GM23338 (cell line): ENCODE results near the gene SPTLC2.

Experiments used
- EZH2 ChIP-seq: fragments of 200-600 bp; sonication (generic); IDR thresholded peaks from one replicate; pipeline ENCODE4 v1.8.0; 2017; ENCODE audit warnings: antibody characterized with exemption, mild to moderate bottlenecking, low read depth; ENCODE audit not compliant: unreplicated experiment
- EZH2phosphoT487 ChIP-seq: fragments of 200-600 bp; sonication (generic); IDR thresholded peaks from one replicate; pipeline ENCODE4 v1.8.1; 2018; ENCODE audit warnings: antibody characterized with exemption; ENCODE audit not compliant: unreplicated experiment
- POLR2AphosphoS5 ChIP-seq: IDR thresholded peaks from 2 replicates; pipeline ENCODE4 v1.6.1; 2016; ENCODE audit warnings: antibody characterized with exemption, low read depth
- TF ChIP-seq, protein P1 (sequence below), 2 experiments: fragments of 200-600 bp in 1 of 2; sonication (generic) in 1 of 2; conservative IDR thresholded peaks; 2 replicates each; pipeline versions ENCODE4 v1.5.1 to v1.6.1; 2016 to 2017; ENCODE audit warnings: antibody characterized with exemption in 2 of 2, low read depth in 2 of 2, mild to moderate bottlenecking in 2 of 2, moderate library complexity in 1 of 2
- TF ChIP-seq, protein P2 (sequence below): IDR thresholded peaks from one replicate; pipeline ENCODE4 v1.6.1; 2018; ENCODE audit warnings: antibody characterized with exemption; ENCODE audit not compliant: unreplicated experiment

DNA sequence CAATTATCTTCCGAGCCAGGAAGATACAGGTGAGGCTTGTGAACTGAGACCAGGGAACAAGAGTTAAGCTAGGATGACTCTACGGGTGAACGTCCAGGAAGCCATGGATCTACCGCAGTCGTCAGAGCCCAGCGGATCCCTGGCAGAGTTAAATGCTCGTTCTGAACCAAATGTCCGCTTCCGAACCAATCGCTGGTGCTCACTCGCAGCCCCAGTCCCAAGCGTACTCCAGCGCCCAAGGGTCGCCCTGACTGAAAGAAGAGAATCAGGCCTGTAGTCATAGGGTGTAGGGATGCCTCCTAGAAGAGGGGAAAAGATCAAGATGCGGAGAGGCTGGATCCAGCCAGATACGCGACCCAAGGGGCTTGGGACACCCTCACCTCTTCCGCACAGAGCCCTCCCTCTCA, 159.3 kb downstream of the SPTLC2 start:
- TF ChIP-seq POLR2AphosphoS5 (no peak; the same call in 1 of the 2 replicates), EZH2phosphoT487 (no peak), EZH2 (no peak)
- TF ChIP-seq, protein P1, sequence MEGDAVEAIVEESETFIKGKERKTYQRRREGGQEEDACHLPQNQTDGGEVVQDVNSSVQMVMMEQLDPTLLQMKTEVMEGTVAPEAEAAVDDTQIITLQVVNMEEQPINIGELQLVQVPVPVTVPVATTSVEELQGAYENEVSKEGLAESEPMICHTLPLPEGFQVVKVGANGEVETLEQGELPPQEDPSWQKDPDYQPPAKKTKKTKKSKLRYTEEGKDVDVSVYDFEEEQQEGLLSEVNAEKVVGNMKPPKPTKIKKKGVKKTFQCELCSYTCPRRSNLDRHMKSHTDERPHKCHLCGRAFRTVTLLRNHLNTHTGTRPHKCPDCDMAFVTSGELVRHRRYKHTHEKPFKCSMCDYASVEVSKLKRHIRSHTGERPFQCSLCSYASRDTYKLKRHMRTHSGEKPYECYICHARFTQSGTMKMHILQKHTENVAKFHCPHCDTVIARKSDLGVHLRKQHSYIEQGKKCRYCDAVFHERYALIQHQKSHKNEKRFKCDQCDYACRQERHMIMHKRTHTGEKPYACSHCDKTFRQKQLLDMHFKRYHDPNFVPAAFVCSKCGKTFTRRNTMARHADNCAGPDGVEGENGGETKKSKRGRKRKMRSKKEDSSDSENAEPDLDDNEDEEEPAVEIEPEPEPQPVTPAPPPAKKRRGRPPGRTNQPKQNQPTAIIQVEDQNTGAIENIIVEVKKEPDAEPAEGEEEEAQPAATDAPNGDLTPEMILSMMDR (conservative IDR thresholded peaks at IDR 0.05; ENCODE audit: low read depth in 2 of 2), result no peak
- TF ChIP-seq, protein P2, sequence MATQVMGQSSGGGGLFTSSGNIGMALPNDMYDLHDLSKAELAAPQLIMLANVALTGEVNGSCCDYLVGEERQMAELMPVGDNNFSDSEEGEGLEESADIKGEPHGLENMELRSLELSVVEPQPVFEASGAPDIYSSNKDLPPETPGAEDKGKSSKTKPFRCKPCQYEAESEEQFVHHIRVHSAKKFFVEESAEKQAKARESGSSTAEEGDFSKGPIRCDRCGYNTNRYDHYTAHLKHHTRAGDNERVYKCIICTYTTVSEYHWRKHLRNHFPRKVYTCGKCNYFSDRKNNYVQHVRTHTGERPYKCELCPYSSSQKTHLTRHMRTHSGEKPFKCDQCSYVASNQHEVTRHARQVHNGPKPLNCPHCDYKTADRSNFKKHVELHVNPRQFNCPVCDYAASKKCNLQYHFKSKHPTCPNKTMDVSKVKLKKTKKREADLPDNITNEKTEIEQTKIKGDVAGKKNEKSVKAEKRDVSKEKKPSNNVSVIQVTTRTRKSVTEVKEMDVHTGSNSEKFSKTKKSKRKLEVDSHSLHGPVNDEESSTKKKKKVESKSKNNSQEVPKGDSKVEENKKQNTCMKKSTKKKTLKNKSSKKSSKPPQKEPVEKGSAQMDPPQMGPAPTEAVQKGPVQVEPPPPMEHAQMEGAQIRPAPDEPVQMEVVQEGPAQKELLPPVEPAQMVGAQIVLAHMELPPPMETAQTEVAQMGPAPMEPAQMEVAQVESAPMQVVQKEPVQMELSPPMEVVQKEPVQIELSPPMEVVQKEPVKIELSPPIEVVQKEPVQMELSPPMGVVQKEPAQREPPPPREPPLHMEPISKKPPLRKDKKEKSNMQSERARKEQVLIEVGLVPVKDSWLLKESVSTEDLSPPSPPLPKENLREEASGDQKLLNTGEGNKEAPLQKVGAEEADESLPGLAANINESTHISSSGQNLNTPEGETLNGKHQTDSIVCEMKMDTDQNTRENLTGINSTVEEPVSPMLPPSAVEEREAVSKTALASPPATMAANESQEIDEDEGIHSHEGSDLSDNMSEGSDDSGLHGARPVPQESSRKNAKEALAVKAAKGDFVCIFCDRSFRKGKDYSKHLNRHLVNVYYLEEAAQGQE, result no peak
